Activated CD8-positive, alpha-beta memory T cell treated with anti-CD3 and anti-CD28 coated beads, Interleukin-2, amount 50 U/mL, for 48 hours (primary cell): Measurements from ENCODE around the gene STRA8.

ENCODE experiments used
- DNase-seq: peaks from one replicate; pipeline ENCODE4 v3.0.0-alpha.2; 2020

Gene STRA8

GRCh38 chr7:135233570-135233969 is at the start of gene STRA8:
Gene STRA8 (plus strand): TSS chr7:135233838. CDS start chr7:135240525, 6,687 bp downstream.
- DNase-seq: no peak

GRCh38 chr7:135184254-135184841 is 49.3 kb upstream of the STRA8 start:
- no peak for DNase-seq

- no peak for DNase-seq
These were observed 48.0 kb upstream of the STRA8 start for GRCh38 chr7:135185471-135186260.

- no peak for DNase-seq
These were observed 47.4 kb upstream of the STRA8 start for GRCh38 chr7:135186261-135186540.

GRCh38 chr7:135186841-135187253 is 46.8 kb upstream of the STRA8 start:
- no peak for DNase-seq

GRCh38 chr7:135188298-135188984 is 45.2 kb upstream of the STRA8 start:
- DNase-seq: no peak

- no peak for DNase-seq
These were observed 44.4 kb upstream of the STRA8 start for GRCh38 chr7:135189221-135189662.

GRCh38 chr7:135189961-135190360 is 43.7 kb upstream of the STRA8 start:
- no peak for DNase-seq

GRCh38 chr7:135190703-135191102 is 42.9 kb upstream of the STRA8 start:
- DNase-seq: no peak

GRCh38 chr7:135192914-135193536 is 40.6 kb upstream of the STRA8 start:
- DNase-seq: no peak

GRCh38 chr7:135193615-135194081 is 40.0 kb upstream of the STRA8 start:
- DNase-seq: no peak

- DNase-seq: no peak
These were observed 39.0 kb upstream of the STRA8 start for GRCh38 chr7:135194494-135195095.

- DNase-seq: no peak
These were observed 38.5 kb upstream of the STRA8 start for GRCh38 chr7:135195156-135195555.

- no peak for DNase-seq
These were observed 37.5 kb upstream of the STRA8 start for GRCh38 chr7:135195968-135196629.

- no peak for DNase-seq
These were observed 36.3 kb upstream of the STRA8 start for GRCh38 chr7:135197343-135197742.

- no peak for DNase-seq
These were observed 35.6 kb upstream of the STRA8 start for GRCh38 chr7:135197906-135198655.

- no peak for DNase-seq
These were observed 34.2 kb upstream of the STRA8 start for GRCh38 chr7:135199439-135199838.

GRCh38 chr7:135200821-135201331 is 32.8 kb upstream of the STRA8 start:
- DNase-seq: no peak

GRCh38 chr7:135201350-135201749 is 32.3 kb upstream of the STRA8 start:
- DNase-seq: no peak

GRCh38 chr7:135204341-135204749 is 29.3 kb upstream of the STRA8 start:
- no peak for DNase-seq

- DNase-seq: no peak
These were observed 28.8 kb upstream of the STRA8 start for GRCh38 chr7:135204876-135205275.

- no peak for DNase-seq
These were observed 27.8 kb upstream of the STRA8 start for GRCh38 chr7:135205850-135206249.
